Measurements from ENCODE around the gene SH3TC1.

Gene SH3TC1

GRCh38 chr4:8267077-8267476 lies 68.0 kb downstream of the SH3TC1 start:
- no peak for DNase-seq

GRCh38 chr4:8268211-8268610 lies 69.1 kb downstream of the SH3TC1 start:
- DNase-seq: no peak

GRCh38 chr4:8268901-8269534 lies 69.9 kb downstream of the SH3TC1 start:
- no peak for DNase-seq

DNA sequence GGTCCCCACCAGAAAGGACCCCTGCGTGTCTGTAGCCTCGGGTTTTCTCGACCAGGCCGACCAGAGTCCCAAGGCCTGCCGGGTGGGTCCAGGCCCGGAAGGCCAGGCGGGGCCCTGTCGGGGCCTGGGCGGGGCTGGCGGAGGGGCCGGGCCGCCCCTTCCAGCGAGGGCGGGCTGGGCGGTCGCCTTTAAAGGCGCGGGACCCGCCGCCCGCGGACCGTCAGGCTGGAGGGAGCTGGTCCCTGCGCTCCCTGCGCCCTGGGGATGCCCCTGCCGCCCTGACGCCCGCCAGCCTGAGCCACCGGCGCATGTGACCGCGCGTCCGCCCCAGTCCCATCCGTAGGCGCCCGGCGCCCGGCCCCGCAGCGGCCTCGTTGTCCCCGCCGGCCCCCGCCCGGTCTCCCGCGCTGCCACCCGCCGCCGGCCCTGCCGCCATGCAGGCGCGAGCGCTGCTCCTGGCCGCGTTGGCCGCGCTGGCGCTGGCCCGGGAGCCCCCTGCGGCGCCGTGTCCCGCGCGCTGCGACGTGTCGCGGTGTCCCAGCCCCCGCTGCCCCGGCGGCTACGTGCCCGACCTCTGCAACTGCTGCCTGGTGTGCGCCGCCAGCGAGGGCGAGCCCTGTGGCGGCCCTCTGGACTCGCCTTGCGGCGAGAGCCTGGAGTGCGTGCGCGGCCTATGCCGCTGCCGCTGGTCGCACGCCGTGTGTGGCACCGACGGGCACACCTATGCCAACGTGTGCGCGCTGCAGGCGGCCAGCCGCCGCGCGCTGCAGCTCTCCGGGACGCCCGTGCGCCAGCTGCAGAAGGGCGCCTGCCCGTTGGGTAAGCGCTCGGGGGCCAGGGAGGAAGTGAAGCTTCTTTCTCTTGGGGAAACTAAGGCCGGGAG lies 70.7 kb downstream of the SH3TC1 start, which contains the start of gene HTRA3:
TSS of gene HTRA3 (plus strand) at position 220 of the 883 bp plus-strand sequence. CDS start at position 435, 215 bp downstream.
- DNase-seq: no peak

DNA sequence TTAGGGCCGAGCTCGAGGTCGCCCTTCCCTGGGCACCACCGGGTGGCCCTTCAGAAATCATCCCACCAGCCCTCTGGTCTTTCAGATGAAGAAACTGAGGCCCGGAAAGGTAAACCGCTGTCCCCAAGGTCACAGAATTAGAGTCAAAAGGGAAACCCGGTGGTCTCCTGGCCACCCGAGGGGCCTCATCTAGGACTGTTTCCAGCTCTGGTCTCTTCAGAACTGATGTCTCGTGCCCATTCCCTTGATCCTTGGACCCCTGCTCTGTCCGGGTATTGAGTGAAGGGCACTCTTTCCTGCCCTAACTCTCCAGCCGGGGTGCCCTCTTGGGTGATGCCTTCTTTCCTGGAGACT lies 71.3 kb downstream of the SH3TC1 start:
- no peak for DNase-seq

- no peak for DNase-seq
These were observed 72.1 kb downstream of the SH3TC1 start for GRCh38 chr4:8270912-8271815.

DNA sequence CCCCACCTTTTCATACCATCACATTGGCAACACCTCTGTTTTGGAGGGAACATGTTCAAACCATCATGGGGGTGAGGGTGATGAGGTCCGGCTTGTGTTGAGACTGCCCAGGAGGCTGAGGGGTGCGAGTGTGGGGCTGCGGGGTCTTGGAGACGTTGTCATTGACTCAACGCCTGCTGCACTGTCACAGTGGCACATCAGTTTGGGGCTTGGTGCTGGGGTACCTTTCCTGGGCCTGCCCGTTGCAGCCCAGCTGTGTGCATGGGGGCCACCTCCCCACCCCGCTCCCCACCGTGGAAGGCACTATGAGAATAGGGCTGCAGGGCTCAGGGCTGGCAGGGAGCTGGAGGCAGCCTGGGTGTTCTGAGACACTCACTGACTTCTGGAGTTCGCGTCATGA lies 72.7 kb downstream of the SH3TC1 start:
- no peak for DNase-seq

GRCh38 chr4:8272472-8273428 lies 73.7 kb downstream of the SH3TC1 start:
- DNase-seq: no peak

- no peak for DNase-seq
These were observed 74.4 kb downstream of the SH3TC1 start for GRCh38 chr4:8273450-8273849.

- DNase-seq: no peak
These were observed 75.1 kb downstream of the SH3TC1 start for GRCh38 chr4:8274066-8274652.

DNA sequence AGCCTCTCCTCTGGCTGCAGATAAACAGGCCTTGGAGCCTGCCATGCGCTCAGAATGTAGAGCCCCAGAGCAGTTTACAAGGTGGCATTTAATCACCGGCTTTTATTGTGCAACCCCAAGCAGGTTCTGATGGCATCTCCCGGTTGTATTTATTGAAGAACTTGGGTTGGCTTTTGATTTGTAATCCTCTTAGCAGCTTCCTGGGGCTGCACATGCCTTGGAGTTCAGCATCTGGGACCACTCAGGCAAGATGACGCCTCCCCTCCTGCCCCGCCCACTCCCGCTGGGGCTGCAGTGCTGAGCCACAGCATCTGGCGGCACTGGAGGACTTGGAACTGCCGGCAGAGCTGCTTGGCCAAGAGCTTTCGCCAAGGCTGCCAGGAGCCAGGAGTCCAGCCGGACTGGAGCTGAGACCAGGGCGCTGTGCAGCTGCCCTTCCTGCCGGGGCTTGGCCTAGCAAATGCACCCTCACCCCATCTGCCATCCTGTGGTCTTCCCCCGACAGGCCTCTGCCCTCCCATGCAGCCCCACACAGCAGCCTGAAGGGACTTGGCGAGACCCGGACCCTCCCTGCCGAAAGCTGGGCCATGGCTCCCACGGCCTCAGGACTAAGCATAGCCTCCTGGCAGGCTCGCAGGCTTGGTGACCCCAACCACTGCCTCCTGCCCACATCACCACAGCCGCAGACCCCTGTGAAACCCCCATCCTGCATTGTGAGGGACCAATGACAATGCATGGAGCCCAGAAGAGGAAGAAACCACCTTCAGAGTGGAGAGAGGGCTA lies 75.9 kb downstream of the SH3TC1 start:
- no peak for DNase-seq

DNA sequence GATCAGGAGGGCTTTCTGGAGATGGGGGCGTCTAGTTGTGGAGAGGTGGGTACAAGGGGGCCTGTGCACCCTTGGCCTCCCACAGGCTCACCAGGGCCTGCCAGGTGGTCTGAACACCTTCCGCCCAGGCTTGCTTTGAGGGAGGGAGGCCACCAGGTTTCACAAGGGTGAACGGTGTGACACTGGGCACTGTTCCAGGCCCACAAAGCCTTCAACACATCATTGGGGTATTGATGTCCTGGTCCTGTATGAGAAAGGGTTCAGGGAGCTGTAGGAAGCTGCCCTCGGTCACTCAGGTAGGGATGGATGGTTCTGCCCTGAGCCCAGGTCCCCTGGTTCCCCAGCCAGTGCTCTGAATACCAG lies 76.4 kb downstream of the SH3TC1 start:
- DNase-seq: no peak

GRCh38 chr4:8276358-8277240 lies 77.5 kb downstream of the SH3TC1 start:
- no peak for DNase-seq

GRCh38 chr4:8277356-8278008 lies 78.4 kb downstream of the SH3TC1 start:
- DNase-seq: no peak

- DNase-seq: no peak
These were observed 78.9 kb downstream of the SH3TC1 start for GRCh38 chr4:8278009-8278395.

DNA sequence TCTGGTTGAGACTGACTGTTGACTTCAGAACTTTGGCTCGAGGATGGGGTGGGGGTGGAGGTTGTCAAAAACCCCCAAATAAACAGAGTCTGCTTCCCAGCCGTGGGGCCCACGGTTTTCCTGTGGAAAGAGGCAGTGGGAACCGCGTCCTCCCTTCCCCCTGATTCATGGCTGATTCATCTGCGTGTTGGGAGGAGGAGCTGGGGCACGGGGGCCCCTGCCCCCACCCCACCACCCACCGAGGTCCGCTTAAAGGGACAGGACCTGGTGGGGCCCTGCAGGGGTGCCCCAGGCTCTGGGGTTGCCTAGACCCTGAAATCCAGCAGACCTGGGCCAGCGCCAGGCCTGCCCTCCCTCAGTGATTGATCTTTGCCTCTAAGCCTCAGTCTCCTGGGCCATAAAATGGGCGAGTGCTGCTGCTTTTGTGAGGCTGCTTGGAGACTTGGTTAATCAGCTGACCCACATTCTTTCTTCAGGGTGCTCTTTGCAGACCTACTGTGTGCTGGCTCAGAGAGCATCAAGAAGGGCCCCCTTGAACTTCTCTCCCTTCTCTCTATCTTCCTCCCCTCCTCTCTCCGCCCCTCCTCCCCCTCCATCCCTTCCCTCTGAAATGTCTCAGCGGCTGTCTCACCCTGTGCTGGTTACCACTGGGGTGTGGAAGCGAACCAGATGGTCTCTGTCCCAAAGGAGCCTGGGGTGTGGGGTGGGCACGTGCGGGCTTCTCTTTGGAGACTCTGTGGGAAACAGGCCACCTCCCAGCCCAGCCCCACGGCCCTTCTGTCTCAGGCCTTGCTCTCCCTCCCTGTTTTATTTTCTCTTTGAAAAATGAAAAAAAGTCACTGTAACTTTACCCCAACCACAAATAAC lies 79.6 kb downstream of the SH3TC1 start:
- no peak for DNase-seq

GRCh38 chr4:8279321-8280157 lies 80.4 kb downstream of the SH3TC1 start:
- DNase-seq: no peak

Data from activated naive CD4-positive, alpha-beta T cell (primary cell).